Type B pancreatic cell (in vitro differentiated cells): Measurements from ENCODE around the gene CCDC90B. TPM values are rescaled to one million over a fixed set of nuclear protein-coding genes. Genes with fewer than 3 reads are reported as not detected.
A peak's percentile ranks its signal among the peaks of the same experiment; 100 is the strongest.

Source experiments
- DNase-seq: peaks from one replicate; pipeline ENCODE4 v3.0.0; 2021; ENCODE audit warnings: mixed read lengths; ENCODE audit not compliant: unreplicated experiment; ENCODE audit errors: extremely low spot score
- H3K27ac Mint-ChIP-seq: 2 replicates; pipeline ENCODE4 v1.8.0; 2021; ENCODE audit warnings: mild to moderate bottlenecking, mixed read lengths
- H3K27me3 Mint-ChIP-seq: 2 replicates; pipeline ENCODE4 v1.8.0; 2021; ENCODE audit warnings: mixed read lengths
- H3K36me3 Mint-ChIP-seq: 2 replicates; pipeline ENCODE4 v1.8.0; 2021; ENCODE audit warnings: mixed read lengths
- H3K4me1 Mint-ChIP-seq: one replicate; pipeline ENCODE4 v1.8.0; 2021; ENCODE audit warnings: mixed read lengths; ENCODE audit not compliant: unreplicated experiment
- H3K4me3 Mint-ChIP-seq: 2 replicates; pipeline ENCODE4 v1.8.0; 2021; ENCODE audit warnings: mild to moderate bottlenecking, mixed read lengths
- H3K9me3 Mint-ChIP-seq: 2 replicates; pipeline ENCODE4 v1.8.0; 2021; ENCODE audit warnings: mixed read lengths
- CTCF ChIP-seq: fragments of 200-600 bp; sonication (generic); conservative IDR thresholded peaks from 2 replicates; pipeline ENCODE4 v1.5.0; 2021; ENCODE audit warnings: antibody characterized with exemption, mild to moderate bottlenecking
- total RNA-seq: library from RNA; stranded (reverse); gene quantifications from 2 replicates; pipeline ENCODE4 v1.2.1, GENCODE V29; 2021; ENCODE audit warnings: low replicate concordance

Gene CCDC90B
- total RNA-seq, 1 donor from 2014 or later = 33.5 TPM

- Mint-ChIP-seq H3K27ac (no peak overlapping the region), H3K36me3 (no peaks in the 10 kb centered on the region), H3K9me3 (no peaks in the 10 kb centered on the region), H3K27me3 (no peaks in the 10 kb centered on the region), H3K4me3 (no peak overlapping the region), H3K4me1 (no peaks in the 10 kb centered on the region)
- TF ChIP-seq CTCF = peak; percentile 83
- no peak for DNase-seq
These were observed 36.1 kb downstream of the CCDC90B start for GRCh38 chr11:83249972-83250593.

GRCh38 chr11:83249445-83249844 lies 36.7 kb downstream of the CCDC90B start:
- Mint-ChIP-seq H3K9me3 (no peaks in the 10 kb centered on the region), H3K4me1 (no peaks in the 10 kb centered on the region), H3K4me3 (no peak overlapping the region), H3K27ac (no peak overlapping the region), H3K36me3 (no peaks in the 10 kb centered on the region), H3K27me3 (no peaks in the 10 kb centered on the region)
- no peak for TF ChIP-seq CTCF
- DNase-seq = no peak

GRCh38 chr11:83241291-83241946 lies 44.7 kb downstream of the CCDC90B start:
- no peaks in the 10 kb centered on the region for H3K4me1 Mint-ChIP-seq
- DNase-seq = no peak
- no peak overlapping the region for H3K4me3 Mint-ChIP-seq
- peaks cover 4% of the 10 kb centered on the region for H3K36me3 Mint-ChIP-seq
- TF ChIP-seq CTCF = peak; percentile 79
- H3K9me3 Mint-ChIP-seq = no peaks in the 10 kb centered on the region
- H3K27me3 Mint-ChIP-seq = no peaks in the 10 kb centered on the region
- H3K27ac Mint-ChIP-seq = no peak overlapping the region

- no peak for TF ChIP-seq CTCF
- DNase-seq = no peak
- Mint-ChIP-seq H3K36me3 (peaks cover 4% of the 10 kb centered on the region), H3K9me3 (no peaks in the 10 kb centered on the region), H3K4me1 (no peaks in the 10 kb centered on the region), H3K4me3 (no peak overlapping the region), H3K27me3 (no peaks in the 10 kb centered on the region), H3K27ac (no peak overlapping the region)
These were observed 48.1 kb downstream of the CCDC90B start for GRCh38 chr11:83238111-83238510.

GRCh38 chr11:83235825-83236224 lies 50.3 kb downstream of the CCDC90B start:
- DNase-seq = no peak
- TF ChIP-seq CTCF = no peak
- Mint-ChIP-seq H3K27me3 (no peaks in the 10 kb centered on the region), H3K9me3 (no peaks in the 10 kb centered on the region), H3K4me3 (no peak overlapping the region), H3K27ac (no peak overlapping the region), H3K4me1 (no peaks in the 10 kb centered on the region), H3K36me3 (no peaks in the 10 kb centered on the region)
